Tibial nerve (tissue), 4 donors: ENCODE data around the gene KCNA10.

Experiments used
- CTCF ChIP-seq, 5 experiments: fragments of 200-600 bp in 3 of 5; fragments of 450-650 bp in 2 of 5; sonication (generic) in 3 of 5; IDR thresholded peaks; one replicate each; pipeline ENCODE4 v1.5.1; 2016 to 2019; ENCODE audit warnings: antibody characterized with exemption in 5 of 5, mild to moderate bottlenecking in 3 of 5, moderate library complexity in 2 of 5
- EP300 ChIP-seq, 2 donors: sonication (generic); formaldehyde crosslinking; IDR thresholded peaks; one replicate each; pipeline ENCODE4 v1.6.1; 2017; ENCODE audit warnings: antibody characterized with exemption in 2 of 2, mild to moderate bottlenecking in 1 of 2
- POLR2A ChIP-seq, 2 donors: fragments of 450-650 bp; IDR thresholded peaks; one replicate each; pipeline ENCODE4 v1.6.1; 2017; ENCODE audit warnings: antibody characterized with exemption in 2 of 2, mild to moderate bottlenecking in 2 of 2, moderate library complexity in 2 of 2

- TF ChIP-seq CTCF (IDR thresholded peaks at IDR 0.05): no peak
- no peak for TF ChIP-seq POLR2A (IDR thresholded peaks at IDR 0.05)
- no peak for TF ChIP-seq EP300 (IDR thresholded peaks at IDR 0.05)
Observed at GRCh38 chr1:110545492-110545891, 26.5 kb upstream of the KCNA10 start.
